Adrenal gland (tissue), 12 donors: ENCODE measurements around the gene INHBE. TPM values are rescaled to one million over a fixed set of nuclear protein-coding genes. Genes with fewer than 3 reads are reported as not detected.
"Not testable (repeated sequence)": the region's sequence is repeated elsewhere in the genome, so short reads cannot be mapped to it uniquely, and the experiment has no call there.

Experiments
- DNase-seq, 7 donors: peaks; one replicate each; pipeline ENCODE4 v3.0.0-alpha.2; 2019 to 2020
- H3K27ac ChIP-seq, 5 donors: fragments of 200-600 bp; sonication (generic) in 4 of 5; 1 replicate in 3 of 5; 2 replicates in 2 of 5; pipeline versions ENCODE4 v1.5.1 to v1.8.0; 2016 to 2020; ENCODE audit warnings: mild to moderate bottlenecking in 1 of 5
- H3K27me3 ChIP-seq: fragments of 200-600 bp; 2 replicates; pipeline ENCODE4 v1.8.0; 2021
- H3K36me3 ChIP-seq, 2 donors: fragments of 200-600 bp; replicated peaks in 1 of 2; 1 replicate in 1 of 2; 2 replicates in 1 of 2; pipeline versions ENCODE4 v1.5.1 to v1.8.0; 2018 to 2022
- H3K4me1 ChIP-seq, 2 donors: fragments of 200-600 bp; replicated peaks in 1 of 2; 1 replicate in 1 of 2; 2 replicates in 1 of 2; pipeline versions ENCODE4 v1.5.1 to v1.8.0; 2018 to 2021
- H3K4me3 ChIP-seq, 4 donors: fragments of 200-600 bp; sonication (generic) in 3 of 4; one replicate each; pipeline ENCODE4 v1.5.1; 2016 to 2018
- H3K9me3 ChIP-seq, 3 donors: fragments of 200-600 bp; sonication (generic) in 1 of 3; replicated peaks in 1 of 3; 1 replicate in 2 of 3; 2 replicates in 1 of 3; pipeline versions ENCODE4 v1.5.1 to v1.8.0; 2016 to 2021
- POLR2A ChIP-seq, 2 donors: fragments of 450-650 bp; IDR thresholded peaks; one replicate each; pipeline ENCODE4 v1.6.1; 2017; ENCODE audit warnings: antibody characterized with exemption in 2 of 2, mild to moderate bottlenecking in 2 of 2, moderate library complexity in 1 of 2
- WGBS, 4 donors: extraction: QIAGEN DNeasy Blood & Tissue Kit in 2 of 4; methylation state at CpG; one replicate each; pipeline versions ENCODE4 v1.1.5 to v1.1.7; 2013 to 2017; 5-methylcytosine and 5-hydroxymethylcytosine counted together
- intact Hi-C, 2 donors: fragments of 100-400 bp; cut with DNase I; formaldehyde crosslinking; loops; one replicate each; pipeline versions ENCODE4 v1.14.1 to v1.15.0; 2022 to 2023
- polyA plus RNA-seq, 3 donors: library from polyadenylated mRNA; stranded (reverse); fragments of 200-250 nt in 2 of 3; fragments of 350-450 nt in 1 of 3; fragmentation: Illumina TruSeq in 1 of 3; extraction: RNeasy Lipid Tissue Mini Kit (QIAGEN cat#74804) in 1 of 3; gene quantifications; one replicate each; pipeline ENCODE4 v1.2.3, GENCODE V29; 2013 to 2014
- total RNA-seq, 9 donors: library from RNA; depleted of rRNA in 4 of 9; stranded (reverse); fragments of >200 nt in 4 of 9; fragments of 120-200 nt in 1 of 9; fragmentation: NEBNext Ultra II Directional in 1 of 9; extraction: Animal tissue kit (Norgen Biotek cat#: 25700) in 1 of 9; gene quantifications; one replicate each; pipeline versions ENCODE4 v1.1.0 to v1.2.4, GENCODE V29; 2013 to 2023
- TF ChIP-seq, protein P1 (sequence below), 6 experiments: fragments of 450-650 bp in 4 of 6; fragments of 200-600 bp in 2 of 6; sonication (generic) in 1 of 6; IDR thresholded peaks; 1 replicate in 5 of 6; 2 replicates in 1 of 6; pipeline versions ENCODE4 v1.5.1 to v1.8.0; 2016 to 2021; ENCODE audit warnings: antibody characterized with exemption in 6 of 6, mild to moderate bottlenecking in 2 of 6, moderate library complexity in 1 of 6
- donor health status: healthy with polysubstance abuse.
- donor health status: Bipolar disorder and iron deficiency.
- donor health status: DM: yes; HTN: yes; CAD: no.
- donor health status: DM: no; HTN: no; CAD: no.
- donor health status: DM: no; HTN: no; CAD: no.
- donor health status: DM: yes; HTN: yes; CAD: no.

Gene INHBE
- total and polyA plus RNA-seq, 12 donors, result 0.11 TPM; not detected in 11

DNA sequence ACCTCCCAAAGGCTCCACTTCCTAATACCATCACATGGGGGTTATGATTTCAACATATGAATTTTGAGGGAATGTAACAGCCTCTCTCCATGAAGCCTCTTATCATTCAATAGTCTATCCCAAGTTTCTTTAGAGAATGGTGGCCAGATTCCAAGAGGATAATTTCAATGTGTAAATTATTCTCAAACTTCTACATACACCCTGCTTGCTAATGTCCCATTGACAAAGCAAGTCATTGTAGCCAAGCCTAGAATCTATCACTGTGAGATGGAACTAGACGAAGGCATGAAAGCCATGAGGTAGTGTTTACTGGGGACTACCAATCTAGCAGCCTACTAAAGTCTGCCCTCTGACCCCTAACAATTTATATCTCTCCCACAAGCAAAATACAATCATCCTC, 16.7 kb upstream of the INHBE start:
- Histone ChIP-seq H3K27ac (no peak overlapping the region), H3K27me3 (no peaks in the 10 kb centered on the region), H3K9me3 (no peaks in the 10 kb centered on the region), H3K4me1 (no peaks in the 10 kb centered on the region), H3K4me3 (no peak overlapping the region), H3K36me3 (no peaks in the 10 kb centered on the region)
- intact Hi-C loops, result no loop called here
- WGBS, 4 donors, result 80 to 100% (median 90%) methylated on average over 1 of the region's 1 CpG
- DNase-seq, result no peak
- no peak for TF ChIP-seq POLR2A (IDR thresholded peaks at IDR 0.05)
- TF ChIP-seq, protein P1, sequence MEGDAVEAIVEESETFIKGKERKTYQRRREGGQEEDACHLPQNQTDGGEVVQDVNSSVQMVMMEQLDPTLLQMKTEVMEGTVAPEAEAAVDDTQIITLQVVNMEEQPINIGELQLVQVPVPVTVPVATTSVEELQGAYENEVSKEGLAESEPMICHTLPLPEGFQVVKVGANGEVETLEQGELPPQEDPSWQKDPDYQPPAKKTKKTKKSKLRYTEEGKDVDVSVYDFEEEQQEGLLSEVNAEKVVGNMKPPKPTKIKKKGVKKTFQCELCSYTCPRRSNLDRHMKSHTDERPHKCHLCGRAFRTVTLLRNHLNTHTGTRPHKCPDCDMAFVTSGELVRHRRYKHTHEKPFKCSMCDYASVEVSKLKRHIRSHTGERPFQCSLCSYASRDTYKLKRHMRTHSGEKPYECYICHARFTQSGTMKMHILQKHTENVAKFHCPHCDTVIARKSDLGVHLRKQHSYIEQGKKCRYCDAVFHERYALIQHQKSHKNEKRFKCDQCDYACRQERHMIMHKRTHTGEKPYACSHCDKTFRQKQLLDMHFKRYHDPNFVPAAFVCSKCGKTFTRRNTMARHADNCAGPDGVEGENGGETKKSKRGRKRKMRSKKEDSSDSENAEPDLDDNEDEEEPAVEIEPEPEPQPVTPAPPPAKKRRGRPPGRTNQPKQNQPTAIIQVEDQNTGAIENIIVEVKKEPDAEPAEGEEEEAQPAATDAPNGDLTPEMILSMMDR (IDR thresholded peaks at IDR 0.05), result no peak

DNA sequence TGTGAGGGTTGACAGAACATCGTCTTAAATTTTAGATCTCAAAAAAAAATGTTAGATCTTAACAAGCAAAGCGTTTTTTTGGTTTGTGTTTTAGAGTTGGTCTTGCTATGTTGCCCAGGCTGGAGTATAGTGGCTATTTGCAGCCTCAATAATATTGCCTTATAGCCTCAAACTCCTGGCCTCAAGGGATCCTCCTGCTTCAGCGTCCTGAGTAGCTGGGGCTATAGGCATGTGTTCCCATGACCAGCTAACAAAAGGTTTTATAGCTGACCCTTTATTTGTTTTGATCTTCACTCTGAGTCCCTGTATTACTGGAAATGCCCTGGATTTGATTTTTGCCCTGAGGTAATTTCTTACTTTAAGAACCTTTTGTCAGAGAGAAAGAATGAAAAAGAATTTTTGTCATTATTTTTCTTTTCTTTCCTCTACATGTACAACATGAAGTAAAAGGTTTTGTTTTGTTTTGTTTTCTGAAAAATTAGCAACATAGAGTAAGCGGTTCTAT, 15.3 kb upstream of the INHBE start:
- Histone ChIP-seq H3K9me3 (no peaks in the 10 kb centered on the region), H3K4me1 (no peaks in the 10 kb centered on the region), H3K4me3 (no peak overlapping the region), H3K36me3 (no peaks in the 10 kb centered on the region), H3K27ac (no peak overlapping the region), H3K27me3 (no peaks in the 10 kb centered on the region)
- no peak for DNase-seq
- WGBS, 4 donors, result 72 to 84% (median 79%) methylated on average over 4 of the region's 4 CpGs
- TF ChIP-seq, protein P1 (IDR thresholded peaks at IDR 0.05), result no peak
- no peak for TF ChIP-seq POLR2A (IDR thresholded peaks at IDR 0.05)
- intact Hi-C loops, result no loop called here

DNA sequence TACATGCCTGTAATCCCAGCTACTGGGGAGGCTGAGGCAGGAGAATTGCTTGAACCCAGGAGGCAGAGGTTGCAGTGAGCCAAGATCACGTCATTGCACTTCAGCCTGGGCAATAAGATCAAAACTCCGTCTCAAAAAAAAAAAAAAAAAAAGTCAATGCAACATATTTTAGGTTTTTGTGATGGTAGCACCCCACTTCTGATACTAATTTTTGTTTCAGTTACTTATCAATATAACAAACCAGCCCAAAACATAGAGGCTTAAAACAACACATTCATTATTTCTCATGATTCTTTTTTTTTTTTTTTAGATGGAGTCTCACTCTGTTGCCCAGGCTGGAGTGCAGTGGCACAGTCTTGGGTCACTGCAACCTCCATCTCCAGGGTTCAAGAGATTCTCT, 13.7 kb upstream of the INHBE start:
- H3K4me3 ChIP-seq, H3K9me3 ChIP-seq, H3K27ac ChIP-seq, DNase-seq, intact Hi-C loops, H3K4me1 ChIP-seq, H3K36me3 ChIP-seq, H3K27me3 ChIP-seq: not testable (repeated sequence)
- WGBS, 4 donors, result 72 to 95% (median 84%) methylated on average over 2 of the region's 2 CpGs

DNA sequence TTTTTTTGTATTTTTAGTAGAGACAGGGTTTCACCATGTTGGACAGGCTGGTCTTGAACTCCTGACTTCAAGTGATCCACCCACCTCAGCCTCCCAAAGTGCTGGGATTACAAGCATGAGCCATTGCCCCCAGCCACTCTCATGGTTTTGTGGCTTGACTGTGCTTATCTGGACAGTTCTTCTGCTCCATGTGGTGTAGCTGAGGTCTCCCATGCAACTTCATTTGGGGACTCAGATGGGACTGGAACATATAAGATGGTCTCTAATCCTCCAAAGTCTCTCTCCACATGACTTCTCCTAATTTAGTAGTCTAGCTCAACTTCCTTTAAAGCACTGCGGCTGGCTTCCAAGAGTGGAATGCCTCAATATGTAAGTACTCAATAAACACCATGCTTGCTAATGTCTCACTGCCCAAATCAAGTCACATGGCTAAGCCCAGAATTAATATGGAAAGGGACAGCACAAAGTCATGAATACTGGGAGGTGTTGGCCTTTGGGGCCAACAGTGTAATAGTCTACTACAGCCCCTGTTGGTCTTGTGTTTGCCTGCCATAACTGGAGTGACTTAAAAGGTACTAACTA, 13.2 kb upstream of the INHBE start:
- Histone ChIP-seq H3K36me3 (no peaks in the 10 kb centered on the region), H3K4me1 (no peaks in the 10 kb centered on the region), H3K27ac (no peak overlapping the region), H3K4me3 (no peak overlapping the region), H3K27me3 (no peaks in the 10 kb centered on the region), H3K9me3 (no peaks in the 10 kb centered on the region)
- DNase-seq, result no peak
- TF ChIP-seq, protein P1 (IDR thresholded peaks at IDR 0.05), result no peak
- no peak for TF ChIP-seq POLR2A (IDR thresholded peaks at IDR 0.05)
- WGBS, 4 donors, result 38 to 100% (median 73%) methylated on average over 1 of the region's 1 CpG
- intact Hi-C loops, result no loop called here

DNA sequence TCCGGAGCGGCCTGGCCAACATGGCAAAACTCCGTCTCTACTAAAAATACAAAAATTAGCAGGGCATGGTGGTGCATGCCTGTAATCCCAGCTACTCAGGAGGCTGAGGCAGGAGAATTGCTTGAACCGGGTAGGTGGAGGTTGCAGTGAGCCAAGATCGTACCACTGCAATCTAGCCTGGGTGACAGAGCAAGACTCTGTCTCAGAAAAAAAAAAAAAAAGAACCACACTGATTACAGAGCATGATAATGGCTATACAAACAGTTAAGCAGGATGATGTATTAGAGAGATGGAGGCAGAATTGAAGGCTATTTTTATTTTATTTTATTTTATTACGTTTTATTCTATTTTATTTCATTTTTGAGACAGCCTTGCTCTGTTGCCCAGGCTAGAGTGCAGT, 10.8 kb upstream of the INHBE start:
- intact Hi-C loops, result not testable (repeated sequence)
- WGBS, 4 donors, result 77 to 84% (median 80%) methylated on average over 6 of the region's 6 CpGs

More for the DNA sequence above, 10.8 kb upstream of the INHBE start:
- H3K4me1 ChIP-seq, H3K27ac ChIP-seq, H3K27me3 ChIP-seq, H3K4me3 ChIP-seq, DNase-seq, H3K9me3 ChIP-seq, H3K36me3 ChIP-seq: not testable (repeated sequence)
